Stimulated activated naive CD8-positive, alpha-beta T cell treated with anti-CD3 and anti-CD28 coated beads, Interleukin-15, amount 100 ng/mL, for 72 hours (primary cell): ENCODE results near the gene PLEKHA6.

Experiments used
- ATAC-seq: fragments of 150-1000 bp; cut with Tn5 transposase; 2 replicates; pipeline ENCODE4 v1.10.0; 2021; ENCODE audit warnings: mild to moderate bottlenecking, moderate library complexity
- DNase-seq, 2 donors: peaks; one replicate each; pipeline ENCODE4 v3.0.0; 2021 to 2022
- H3K27ac Mint-ChIP-seq, 2 donors: one replicate each; pipeline ENCODE4 v1.8.0; 2022; ENCODE audit warnings: mild to moderate bottlenecking in 2 of 2, mixed read lengths in 2 of 2, moderate library complexity in 2 of 2
- H3K27me3 Mint-ChIP-seq: one replicate; pipeline ENCODE4 v1.8.0; 2022; ENCODE audit warnings: mixed read lengths
- H3K4me1 Mint-ChIP-seq: one replicate; pipeline ENCODE4 v1.8.0; 2022; ENCODE audit warnings: mild to moderate bottlenecking, mixed read lengths
- H3K4me3 Mint-ChIP-seq, 2 donors: one replicate each; pipeline ENCODE4 v1.8.0; 2022; ENCODE audit warnings: mild to moderate bottlenecking in 2 of 2, mixed read lengths in 2 of 2, moderate library complexity in 1 of 2
- H3K9me3 Mint-ChIP-seq, 2 donors: one replicate each; pipeline ENCODE4 v1.8.0; 2022; ENCODE audit warnings: mixed read lengths in 2 of 2

The PLEKHA6 gene

DNA sequence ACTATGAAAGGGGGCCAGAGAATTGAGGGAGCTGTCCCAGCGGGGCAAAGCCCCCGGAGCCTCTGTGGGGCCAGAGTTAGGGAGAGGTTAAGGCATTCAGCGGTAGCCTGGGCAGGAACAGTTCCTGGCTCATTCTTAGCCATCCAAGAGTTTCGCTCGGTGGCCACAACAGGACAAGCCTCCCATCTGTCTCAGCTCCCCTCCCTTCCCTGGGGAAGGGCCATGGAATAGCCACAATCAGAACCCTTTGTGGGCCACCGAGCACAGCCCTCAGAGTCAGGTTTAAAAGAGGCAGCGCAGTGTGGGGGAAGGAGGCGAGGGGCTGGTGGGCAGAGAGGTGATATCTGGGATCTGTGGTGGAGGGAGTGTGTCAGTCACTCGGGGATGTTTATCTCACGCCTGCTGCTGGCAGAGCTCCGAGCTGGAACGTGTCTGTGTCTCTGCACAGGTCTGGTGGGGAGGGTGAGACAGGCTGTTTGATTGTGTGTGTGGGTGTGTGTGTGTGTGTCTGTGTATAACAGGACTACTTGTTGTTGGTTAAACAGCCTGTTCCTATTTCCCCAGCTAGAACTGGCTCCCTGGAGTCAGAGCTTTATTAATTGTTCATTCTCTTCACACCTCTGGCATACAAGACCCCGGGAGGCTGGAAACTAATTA is 96.3 kb downstream of the PLEKHA6 start:
- peak overlapping the region in 1 of 2 donors; percentile 70 for H3K27ac Mint-ChIP-seq
- no peaks in the 10 kb centered on the region for H3K4me1 Mint-ChIP-seq
- ATAC-seq (no peak), DNase-seq (no peak)
- H3K4me3 Mint-ChIP-seq, result no peak overlapping the region
- H3K9me3 Mint-ChIP-seq, result no peaks in the 10 kb centered on the region
- H3K27me3 Mint-ChIP-seq, result no peaks in the 10 kb centered on the region

GRCh38 chr1:204262506-204263253 is 97.0 kb downstream of the PLEKHA6 start:
- Mint-ChIP-seq H3K4me1 (no peaks in the 10 kb centered on the region), H3K27me3 (no peaks in the 10 kb centered on the region), H3K27ac (peak overlapping the region; percentile 42 to 68), H3K9me3 (no peaks in the 10 kb centered on the region), H3K4me3 (no peak overlapping the region)
- DNase-seq (no peak), ATAC-seq (no peak)

- H3K27ac Mint-ChIP-seq, result peak overlapping the region; percentile 68 to 74
- H3K4me1 Mint-ChIP-seq, result no peaks in the 10 kb centered on the region
- H3K27me3 Mint-ChIP-seq, result no peaks in the 10 kb centered on the region
- ATAC-seq (no peak), DNase-seq (no peak)
- H3K4me3 Mint-ChIP-seq, result no peak overlapping the region
- H3K9me3 Mint-ChIP-seq, result no peaks in the 10 kb centered on the region
Observed at GRCh38 chr1:204261746-204262505, 97.8 kb downstream of the PLEKHA6 start.

GRCh38 chr1:204261266-204261665 is 98.5 kb downstream of the PLEKHA6 start:
- H3K9me3 Mint-ChIP-seq, result no peaks in the 10 kb centered on the region
- DNase-seq (no peak), ATAC-seq (no peak)
- no peak overlapping the region for H3K4me3 Mint-ChIP-seq
- H3K27me3 Mint-ChIP-seq, result no peaks in the 10 kb centered on the region
- H3K4me1 Mint-ChIP-seq, result no peaks in the 10 kb centered on the region
- no peak overlapping the region for H3K27ac Mint-ChIP-seq

- no peak overlapping the region for H3K4me3 Mint-ChIP-seq
- ATAC-seq (no peak), DNase-seq (no peak)
- H3K27ac Mint-ChIP-seq, result peak overlapping the region in 1 of 2 donors; percentile 1
- no peaks in the 10 kb centered on the region for H3K9me3 Mint-ChIP-seq
- H3K4me1 Mint-ChIP-seq, result no peaks in the 10 kb centered on the region
- no peaks in the 10 kb centered on the region for H3K27me3 Mint-ChIP-seq
Observed at GRCh38 chr1:204260601-204261197, 99.0 kb downstream of the PLEKHA6 start.

DNA sequence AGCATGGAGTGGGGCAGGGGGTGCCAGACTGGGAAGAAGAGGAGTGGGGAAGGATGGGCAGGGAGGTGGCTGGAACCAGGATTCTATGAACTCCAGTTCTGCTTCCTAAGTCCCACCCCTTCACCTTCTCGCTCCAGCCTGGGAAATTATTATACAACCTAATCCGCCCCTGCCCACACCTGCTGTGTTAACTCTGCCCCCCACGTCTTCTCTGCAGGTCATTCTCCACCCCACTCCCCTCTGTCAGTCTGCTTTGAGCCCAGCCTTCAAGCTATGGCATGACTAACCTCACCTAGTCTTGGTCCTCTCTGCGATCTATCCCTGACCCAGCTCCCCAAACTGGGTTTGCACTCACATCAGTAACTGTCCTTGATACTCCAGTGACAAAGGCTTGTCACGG is 99.9 kb downstream of the PLEKHA6 start:
- Mint-ChIP-seq H3K9me3 (no peaks in the 10 kb centered on the region), H3K4me3 (no peak overlapping the region), H3K27ac (peak overlapping the region in 1 of 2 donors; percentile 20), H3K4me1 (no peaks in the 10 kb centered on the region), H3K27me3 (no peaks in the 10 kb centered on the region)
- no peak for ATAC-seq
- no peak for DNase-seq

GRCh38 chr1:204259196-204259595 is 100.5 kb downstream of the PLEKHA6 start:
- H3K27me3 Mint-ChIP-seq, result no peaks in the 10 kb centered on the region
- peak overlapping the region in 1 of 2 donors; percentile 61 for H3K27ac Mint-ChIP-seq
- H3K4me1 Mint-ChIP-seq, result no peaks in the 10 kb centered on the region
- no peak overlapping the region for H3K4me3 Mint-ChIP-seq
- no peak for DNase-seq
- ATAC-seq, result no peak
- no peaks in the 10 kb centered on the region for H3K9me3 Mint-ChIP-seq

DNA sequence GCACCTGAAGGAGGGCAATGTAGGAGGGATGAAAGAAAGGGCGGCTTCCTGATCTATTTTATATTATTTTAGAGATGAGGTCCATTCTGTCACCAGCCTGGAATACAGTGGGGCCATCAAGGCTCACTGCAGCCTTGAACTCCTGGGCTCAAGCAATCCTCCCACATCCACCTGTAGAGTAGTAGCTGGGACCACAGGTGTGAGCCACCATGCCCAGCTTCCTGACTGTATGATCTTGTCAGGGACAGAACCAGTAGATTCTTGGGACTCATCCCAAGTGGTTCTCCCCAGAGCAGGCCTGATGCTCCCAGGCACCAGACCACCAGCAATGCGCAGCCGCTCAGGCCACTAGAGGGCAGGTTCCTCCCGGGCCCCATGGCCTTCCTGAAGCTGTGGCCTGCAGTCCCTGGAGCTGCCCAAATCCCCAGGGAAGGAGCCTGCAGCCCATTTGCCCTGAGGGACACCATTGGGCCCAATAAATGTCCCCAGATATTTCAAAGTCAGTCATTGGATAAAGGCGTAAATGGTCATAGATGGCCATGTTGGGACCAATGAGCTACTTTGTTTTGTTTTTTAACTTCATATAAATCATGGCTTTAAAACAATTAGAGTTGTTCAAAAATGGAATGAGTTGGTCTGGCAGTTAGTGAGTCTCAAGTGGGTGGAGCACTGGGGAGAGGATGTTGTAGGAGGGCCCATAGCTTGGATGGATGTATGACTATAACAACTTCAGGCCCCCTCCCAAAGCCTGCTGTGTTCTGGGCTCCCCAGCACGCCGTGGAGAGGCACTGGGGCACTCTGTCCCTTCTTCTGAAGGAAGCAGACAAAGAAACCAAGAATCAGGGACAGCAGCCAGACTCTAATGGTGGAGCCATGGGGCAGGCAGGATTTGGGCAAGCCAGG is 101.3 kb downstream of the PLEKHA6 start:
- DNase-seq, result peak; percentile 8 to 23
- H3K27ac Mint-ChIP-seq, result peak overlapping the region in 1 of 2 donors; percentile 61

GRCh38 chr1:204257446-204257845 is 102.3 kb downstream of the PLEKHA6 start:
- DNase-seq, result no peak
- no peak overlapping the region for H3K27ac Mint-ChIP-seq

More for the DNA sequence above, 101.3 kb downstream of the PLEKHA6 start:
- H3K9me3 Mint-ChIP-seq, result no peaks in the 10 kb centered on the region
- H3K27me3 Mint-ChIP-seq, result no peaks in the 10 kb centered on the region
- H3K4me3 Mint-ChIP-seq, result no peak overlapping the region
- H3K4me1 Mint-ChIP-seq, result no peaks in the 10 kb centered on the region
- ATAC-seq, result peak; percentile 46

DNA sequence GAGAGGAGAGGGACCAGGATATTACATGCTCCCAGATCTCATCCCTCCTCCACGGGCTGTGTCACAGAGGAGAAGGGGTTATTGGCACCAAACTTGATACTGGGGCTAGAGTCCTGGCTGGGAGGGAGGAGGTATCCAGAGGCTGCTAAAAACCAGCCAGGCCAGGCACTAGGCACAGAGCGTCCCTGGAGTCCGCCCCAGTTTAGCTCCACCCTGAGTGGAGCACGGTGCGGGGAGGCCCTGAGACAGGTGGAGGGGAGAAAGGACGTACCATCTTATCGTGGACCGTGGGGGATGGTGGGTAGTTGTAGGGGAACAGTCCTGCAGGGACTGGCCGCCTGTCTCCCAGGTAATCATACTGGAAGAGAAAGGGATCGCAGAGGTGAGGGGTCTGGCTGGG is 103.2 kb downstream of the PLEKHA6 start:
- no peak overlapping the region for H3K27ac Mint-ChIP-seq
- H3K4me1 Mint-ChIP-seq, result no peaks in the 10 kb centered on the region
- no peaks in the 10 kb centered on the region for H3K9me3 Mint-ChIP-seq
- no peak overlapping the region for H3K4me3 Mint-ChIP-seq
- DNase-seq, result no peak
- ATAC-seq, result no peak
- H3K27me3 Mint-ChIP-seq, result no peaks in the 10 kb centered on the region

More at GRCh38 chr1:204257446-204257845, 102.3 kb downstream of the PLEKHA6 start:
- no peak for ATAC-seq
- Mint-ChIP-seq H3K9me3 (no peaks in the 10 kb centered on the region), H3K4me3 (no peak overlapping the region), H3K27me3 (no peaks in the 10 kb centered on the region), H3K4me1 (no peaks in the 10 kb centered on the region)

DNA sequence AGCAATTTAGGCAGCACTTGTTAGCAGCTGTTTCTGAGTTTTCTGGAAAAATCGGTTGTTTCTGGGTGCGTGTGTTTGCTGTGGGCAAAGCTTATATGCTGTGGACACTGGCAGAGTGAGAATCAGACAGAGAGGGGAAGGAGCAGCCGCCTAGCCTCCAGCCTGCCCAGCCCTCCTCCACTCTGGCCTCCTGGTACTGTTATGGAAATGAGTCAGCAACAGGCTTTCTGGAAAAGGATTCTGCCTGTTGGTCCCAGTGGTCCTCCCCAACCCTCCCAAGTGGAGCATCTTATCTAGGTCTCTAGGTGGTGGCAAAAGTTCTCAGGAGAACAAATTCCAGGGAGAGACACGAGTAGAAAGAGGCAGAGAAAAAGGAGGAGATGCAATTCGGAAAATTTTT is 103.8 kb downstream of the PLEKHA6 start:
- H3K27me3 Mint-ChIP-seq, result no peaks in the 10 kb centered on the region
- no peaks in the 10 kb centered on the region for H3K4me1 Mint-ChIP-seq
- DNase-seq (no peak), ATAC-seq (no peak)
- H3K9me3 Mint-ChIP-seq, result no peaks in the 10 kb centered on the region
- no peak overlapping the region for H3K4me3 Mint-ChIP-seq
- H3K27ac Mint-ChIP-seq, result peak overlapping the region in 1 of 2 donors; percentile 88

- ATAC-seq, result no peak
- DNase-seq, result no peak
- no peaks in the 10 kb centered on the region for H3K27me3 Mint-ChIP-seq
- no peaks in the 10 kb centered on the region for H3K4me1 Mint-ChIP-seq
- H3K9me3 Mint-ChIP-seq, result no peaks in the 10 kb centered on the region
- H3K27ac Mint-ChIP-seq, result no peak overlapping the region
- no peak overlapping the region for H3K4me3 Mint-ChIP-seq
Observed at GRCh38 chr1:204255225-204255624, 104.5 kb downstream of the PLEKHA6 start.

DNA sequence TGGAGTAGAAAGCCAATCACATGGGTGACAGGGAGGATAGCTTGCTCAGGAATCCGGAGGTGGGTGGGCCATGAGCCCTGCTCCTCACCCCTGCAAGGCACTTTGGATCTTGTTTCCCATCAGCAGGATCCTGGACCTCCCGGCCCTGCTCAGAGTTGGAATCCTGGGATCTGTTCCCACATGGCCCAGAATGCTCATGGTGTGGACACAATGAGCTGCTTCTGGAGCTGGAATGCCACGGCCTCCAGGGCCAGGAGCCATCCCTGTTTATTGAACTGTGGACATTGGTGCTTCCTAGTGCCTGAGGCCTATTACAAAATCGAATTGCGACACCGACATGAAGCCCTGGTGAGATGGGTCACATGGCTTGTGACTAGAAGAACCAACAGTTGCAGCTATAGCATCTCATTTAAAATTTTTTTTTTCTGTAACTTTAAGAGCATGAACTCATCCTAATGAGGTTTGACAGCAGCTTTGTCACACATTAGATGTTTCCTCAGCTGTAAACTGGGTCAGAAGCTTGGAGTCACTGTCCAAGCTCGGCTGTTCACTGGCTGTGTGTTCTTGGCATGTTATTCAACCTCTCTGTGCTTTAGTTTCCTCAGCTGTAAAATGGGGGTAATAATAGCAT is 105.6 kb downstream of the PLEKHA6 start:
- Mint-ChIP-seq H3K4me1 (no peaks in the 10 kb centered on the region), H3K27ac (no peak overlapping the region), H3K4me3 (no peak overlapping the region), H3K9me3 (no peaks in the 10 kb centered on the region), H3K27me3 (no peaks in the 10 kb centered on the region)
- no peak for ATAC-seq
- DNase-seq, result no peak

- no peak for DNase-seq
- H3K4me1 Mint-ChIP-seq, result no peaks in the 10 kb centered on the region
- no peak overlapping the region for H3K27ac Mint-ChIP-seq
- no peaks in the 10 kb centered on the region for H3K9me3 Mint-ChIP-seq
- no peak overlapping the region for H3K4me3 Mint-ChIP-seq
- no peaks in the 10 kb centered on the region for H3K27me3 Mint-ChIP-seq
- ATAC-seq, result no peak
Observed at GRCh38 chr1:204251926-204252689, 107.6 kb downstream of the PLEKHA6 start.
